GM19455 (cell line): ENCODE data around the gene GLB1L.
"Not testable (repeated sequence)": the region's sequence is repeated elsewhere in the genome, so short reads cannot be mapped to it uniquely, and the experiment has no call there.

ENCODE experiments used
- ATAC-seq: cut with Tn5 transposase; IDR thresholded peaks from one replicate; pipeline ENCODE4 v1.9.1; 2021; ENCODE audit not compliant: unreplicated experiment

GLB1L gene

GRCh38 chr2:219209236-219210195, 35.7 kb downstream of the GLB1L start:
- no peak for ATAC-seq

GRCh38 chr2:219207884-219208740, 37.1 kb downstream of the GLB1L start:
- ATAC-seq, result no peak

- no peak for ATAC-seq
Measured at GRCh38 chr2:219207134-219207883, 37.9 kb downstream of the GLB1L start.

- ATAC-seq, result peak; percentile 96
Measured at GRCh38 chr2:219206328-219207133, 38.7 kb downstream of the GLB1L start, which contains the start of gene ZFAND2B. ZFAND2B (plus strand) TSS chr2:219206782; CDS start chr2:219206988, 206 bp downstream.

GRCh38 chr2:219205981-219206327, 39.3 kb downstream of the GLB1L start:
- ATAC-seq, result no peak

GRCh38 chr2:219205165-219205538, 40.1 kb downstream of the GLB1L start:
- ATAC-seq, result no peak

- no peak for ATAC-seq
Measured at GRCh38 chr2:219204425-219205164, 40.6 kb downstream of the GLB1L start.

GRCh38 chr2:219201331-219201730, 43.9 kb downstream of the GLB1L start:
- ATAC-seq, result not testable (repeated sequence)

- not testable (repeated sequence) for ATAC-seq
Measured at GRCh38 chr2:219200502-219201326, 44.5 kb downstream of the GLB1L start.

GRCh38 chr2:219199470-219200211, 45.6 kb downstream of the GLB1L start:
- ATAC-seq, result no peak

GRCh38 chr2:219198974-219199373, 46.3 kb downstream of the GLB1L start:
- no peak for ATAC-seq

- no peak for ATAC-seq
Measured at GRCh38 chr2:219197388-219197787, 47.9 kb downstream of the GLB1L start.

- no peak for ATAC-seq
Measured at GRCh38 chr2:219186754-219187456, 58.3 kb downstream of the GLB1L start.
